SK-N-SH (cell line): ENCODE data around the gene TAS1R1. TPM values are rescaled to one million over a fixed set of nuclear protein-coding genes. Genes with fewer than 3 reads are reported as not detected.

ENCODE experiments used
- CTCF ChIA-PET: fragments of 300-600, 350-600 bp; formaldehyde crosslinking; extraction: SDS; loops from one replicate; lab custom pipeline; 2021; lab: Yijun Ruan, JAX
- POLR2A ChIA-PET: fragments of 350-600 bp; sonication (Branson Sonifier 250); formaldehyde crosslinking; extraction: SDS; loops from one replicate; lab custom pipeline; 2020; ENCODE audit warnings: antibody characterized with exemption, inconsistent platforms; lab: Yijun Ruan, JAX
- DNase-seq: peaks from one replicate; pipeline ENCODE4 v3.0.0; 2012
- H2AFZ ChIP-seq: fragments of 200-600 bp; sonication (generic); 2 replicates; pipeline ENCODE4 v1.8.1; 2016; ENCODE audit warnings: antibody characterized with exemption, mild to moderate bottlenecking, low read depth
- H3F3A ChIP-seq: fragments of 200-600 bp; sonication (generic); replicated peaks from 2 replicates; pipeline ENCODE3; 2016; ENCODE audit warnings: antibody characterized with exemption, mild to moderate bottlenecking; ENCODE audit not compliant: insufficient read depth
- H3K27ac ChIP-seq, 2 experiments: fragments of 200-500 bp in 1 of 2; fragments of 200-600 bp in 1 of 2; sonication (Bioruptor generic) in 1 of 2; sonication (generic), shearing (Covaris generic) in 1 of 2; 2 replicates each; pipeline versions ENCODE4 v1.5.1 to v1.6.1; 2014 to 2016; ENCODE audit warnings: low read depth in 2 of 2, inconsistent platforms in 1 of 2, low read length in 1 of 2, mild to moderate bottlenecking in 1 of 2, mixed read lengths in 1 of 2
- H3K27me3 ChIP-seq: fragments of 200-600 bp; sonication (generic), shearing (Covaris generic); 2 replicates; pipeline ENCODE4 v1.6.1; 2016; ENCODE audit warnings: mixed run types; ENCODE audit not compliant: insufficient read depth
- H3K36me3 ChIP-seq, 2 experiments: fragments of 200-500 bp in 1 of 2; fragments of 200-600 bp in 1 of 2; sonication (Bioruptor generic) in 1 of 2; sonication (generic) in 1 of 2; replicated peaks in 1 of 2; 2 replicates each; pipeline versions ENCODE3 to v1.5.1; 2014 to 2016; ENCODE audit warnings: low read length in 1 of 2, mild to moderate bottlenecking in 1 of 2; ENCODE audit not compliant: insufficient read depth in 2 of 2, control insufficient read depth in 1 of 2
- H3K4me1 ChIP-seq, 2 experiments: fragments of 200-500 bp in 1 of 2; fragments of 200-600 bp in 1 of 2; sonication (Bioruptor generic) in 1 of 2; sonication (generic), shearing (Covaris generic) in 1 of 2; 2 replicates each; pipeline versions ENCODE4 v1.5.1 to v1.6.1; 2014 to 2016; ENCODE audit warnings: low read depth in 1 of 2, low read length in 1 of 2, mixed run types in 1 of 2; ENCODE audit not compliant: insufficient read depth in 2 of 2, control insufficient read depth in 1 of 2
- H3K4me2 ChIP-seq: fragments of 200-600 bp; sonication (generic), shearing (Covaris generic); 2 replicates; pipeline ENCODE4 v1.6.1; 2017; ENCODE audit warnings: mixed run types
- H3K4me3 ChIP-seq, 2 experiments: fragments of 200-500 bp in 1 of 2; fragments of 200-600 bp in 1 of 2; sonication (Bioruptor generic) in 1 of 2; sonication (generic), shearing (Covaris generic) in 1 of 2; 2 replicates each; pipeline versions ENCODE4 v1.5.1 to v1.8.1; 2014 to 2016; ENCODE audit warnings: low read depth in 2 of 2, inconsistent platforms in 1 of 2, low read length in 1 of 2, mild to moderate bottlenecking in 1 of 2, mixed read lengths in 1 of 2, moderate library complexity in 1 of 2
- H3K79me2 ChIP-seq: fragments of 200-600 bp; sonication (generic); 2 replicates; pipeline ENCODE4 v1.8.1; 2017; ENCODE audit warnings: mild to moderate bottlenecking; ENCODE audit not compliant: insufficient read depth
- H3K9ac ChIP-seq: fragments of 200-600 bp; sonication (generic); 2 replicates; pipeline ENCODE4 v1.6.1; 2017; ENCODE audit warnings: mixed run types
- H3K9me2 ChIP-seq: fragments of 200-600 bp; sonication (generic); 2 replicates; pipeline ENCODE4 v1.6.1; 2017; ENCODE audit warnings: mixed run types
- H3K9me3 ChIP-seq: fragments of 200-600 bp; sonication (generic); 2 replicates; pipeline ENCODE4 v1.6.1; 2017; ENCODE audit warnings: mixed run types, mild to moderate bottlenecking, moderate library complexity
- H4K20me1 ChIP-seq: fragments of 200-600 bp; sonication (generic); 2 replicates; pipeline ENCODE4 v1.6.1; 2017; ENCODE audit warnings: mild to moderate bottlenecking, mixed run types; ENCODE audit not compliant: insufficient read depth
- CTCF ChIP-seq: fragments of 200-600 bp; sonication (generic); IDR thresholded peaks from 2 replicates; pipeline ENCODE4 v1.6.1; 2017; ENCODE audit warnings: antibody characterized with exemption, mild to moderate bottlenecking, moderate library complexity
- EP300 ChIP-seq, 2 experiments: IDR thresholded peaks; 2 replicates each; pipeline versions ENCODE4 v1.4.0 to v1.6.1; 2012; ENCODE audit warnings: borderline replicate concordance in 1 of 2, low read depth in 1 of 2, low read length in 1 of 2
- EZH2phosphoT487 ChIP-seq: fragments of 200-600 bp; sonication (generic); IDR thresholded peaks from 2 replicates; pipeline ENCODE4 v1.6.1; 2017; ENCODE audit warnings: low read depth, mixed run types, mild to moderate bottlenecking, antibody characterized with exemption, moderate library complexity, borderline replicate concordance
- FOXJ3 ChIP-seq: sonication (generic); formaldehyde crosslinking; IDR thresholded peaks from 2 replicates; pipeline ENCODE4 v1.5.1; 2020; ENCODE audit warnings: mild to moderate bottlenecking, missing genetic modification reagents
- FOXM1 ChIP-seq: IDR thresholded peaks from 2 replicates; pipeline ENCODE4 v1.4.0; 2012; ENCODE audit warnings: low read depth, mild to moderate bottlenecking
- IRF3 ChIP-seq: fragments of 150-350 bp; IDR thresholded peaks from 2 replicates; pipeline ENCODE4 v1.6.1; 2016; ENCODE audit warnings: mild to moderate bottlenecking, low read depth, low read length
- JUND ChIP-seq: IDR thresholded peaks from 2 replicates; pipeline ENCODE4 v1.4.0; 2012
- MXI1 ChIP-seq: IDR thresholded peaks from 2 replicates; pipeline ENCODE4 v1.6.1; 2012; ENCODE audit warnings: mild to moderate bottlenecking, low read depth, low read length, improper control_type of control experiment
- NFIC ChIP-seq: IDR thresholded peaks from 2 replicates; pipeline ENCODE4 v1.4.0; 2012; ENCODE audit warnings: borderline replicate concordance
- NRF1 ChIP-seq: IDR thresholded peaks from 2 replicates; pipeline ENCODE4 v1.6.1; 2012; ENCODE audit warnings: low read depth, mild to moderate bottlenecking, low read length
- POLR2AphosphoS5 ChIP-seq: IDR thresholded peaks from 2 replicates; pipeline ENCODE4 v1.6.1; 2012; ENCODE audit warnings: low read depth, low read length
- RAD21 ChIP-seq: IDR thresholded peaks from 2 replicates; pipeline ENCODE4 v1.6.1; 2012; ENCODE audit warnings: mild to moderate bottlenecking, low read length
- RCOR1 ChIP-seq: fragments of 150-350 bp; IDR thresholded peaks from 2 replicates; pipeline ENCODE4 v1.6.1; 2017; ENCODE audit warnings: antibody characterized with exemption, low read length
- REST ChIP-seq: IDR thresholded peaks from 2 replicates; pipeline ENCODE4 v1.6.1; 2012; ENCODE audit warnings: mild to moderate bottlenecking, low read depth, low read length, moderate library complexity
- RFX5 ChIP-seq: IDR thresholded peaks from 2 replicates; pipeline ENCODE4 v1.6.1; 2012; ENCODE audit warnings: mild to moderate bottlenecking, improper control_type of control experiment, low read length
- RXRA ChIP-seq: IDR thresholded peaks from 2 replicates; pipeline ENCODE4 v1.4.0; 2012; ENCODE audit warnings: low read depth, mild to moderate bottlenecking, borderline replicate concordance
- SIN3A ChIP-seq: IDR thresholded peaks from 2 replicates; pipeline ENCODE4 v1.6.1; 2012; ENCODE audit warnings: low read depth, mild to moderate bottlenecking, low read length, moderate library complexity, borderline replicate concordance
- SMC3 ChIP-seq: IDR thresholded peaks from 2 replicates; pipeline ENCODE4 v1.6.1; 2012; ENCODE audit warnings: low read depth, low read length, improper control_type of control experiment
- TAF1 ChIP-seq: IDR thresholded peaks from 2 replicates; pipeline ENCODE4 v1.6.1; 2012; ENCODE audit warnings: low read depth, mild to moderate bottlenecking, low read length, moderate library complexity, borderline replicate concordance
- TEAD4 ChIP-seq: IDR thresholded peaks from 2 replicates; pipeline ENCODE4 v1.4.0; 2012; ENCODE audit warnings: mild to moderate bottlenecking, borderline replicate concordance; ENCODE audit not compliant: insufficient read depth
- USF1 ChIP-seq: IDR thresholded peaks from 2 replicates; pipeline ENCODE4 v1.4.0; 2012; ENCODE audit warnings: low read depth, borderline replicate concordance
- USF2 ChIP-seq: fragments of 150-350 bp; IDR thresholded peaks from 2 replicates; pipeline ENCODE4 v1.6.1; 2017; ENCODE audit warnings: antibody characterized with exemption, low read length, low read depth, borderline replicate concordance
- WGBS: methylation state at CpG from one replicate; pipeline ENCODE4 v1.1.6; 2017; ENCODE audit warnings: low lambda C conversion rate; 5-methylcytosine and 5-hydroxymethylcytosine counted together
- polyA plus RNA-seq, 3 experiments: library from polyadenylated mRNA; depleted of rRNA; stranded (reverse); fragments of >200 nt; gene quantifications; 2 replicates each; pipeline ENCODE4 v1.2.3, GENCODE V29; 2012

Gene TAS1R1
- polyA plus RNA-seq, 1 of the 3 experiments (the other 2 are of a cell fraction): not detected

DNA sequence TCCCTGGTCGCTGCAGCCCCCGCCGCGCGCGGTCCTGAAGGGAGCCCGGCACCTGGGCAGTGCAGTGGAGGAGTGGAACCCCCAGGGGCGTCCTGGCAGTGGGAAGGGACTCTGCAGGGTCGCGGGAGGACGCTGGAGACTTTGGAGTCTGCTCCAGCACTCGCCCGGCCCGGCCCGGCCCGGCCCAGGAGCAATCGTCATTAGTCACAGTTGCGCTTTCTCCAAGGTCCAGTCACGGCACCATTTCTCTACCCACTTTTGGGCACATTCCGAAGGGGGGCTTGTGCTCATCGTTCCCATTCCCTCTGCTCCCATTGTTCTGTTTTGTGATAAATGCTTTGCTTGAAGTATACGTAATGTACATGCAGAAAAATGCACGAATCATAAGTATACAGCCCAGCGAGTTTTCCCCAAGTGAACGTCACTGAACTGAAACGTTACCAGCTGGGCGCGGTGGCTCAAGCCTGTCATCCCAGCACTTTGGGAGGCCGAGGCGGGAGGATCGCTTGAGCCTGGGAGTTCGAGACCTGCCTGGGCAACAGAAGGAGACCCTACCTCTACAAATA, 70.6 kb downstream of the TAS1R1 start (continued):
- no peak for TF ChIP-seq USF2
- TF ChIP-seq TEAD4: no peak
- TF ChIP-seq SMC3: no peak
- TF ChIP-seq, all 33 proteins: peak for 0

DNA sequence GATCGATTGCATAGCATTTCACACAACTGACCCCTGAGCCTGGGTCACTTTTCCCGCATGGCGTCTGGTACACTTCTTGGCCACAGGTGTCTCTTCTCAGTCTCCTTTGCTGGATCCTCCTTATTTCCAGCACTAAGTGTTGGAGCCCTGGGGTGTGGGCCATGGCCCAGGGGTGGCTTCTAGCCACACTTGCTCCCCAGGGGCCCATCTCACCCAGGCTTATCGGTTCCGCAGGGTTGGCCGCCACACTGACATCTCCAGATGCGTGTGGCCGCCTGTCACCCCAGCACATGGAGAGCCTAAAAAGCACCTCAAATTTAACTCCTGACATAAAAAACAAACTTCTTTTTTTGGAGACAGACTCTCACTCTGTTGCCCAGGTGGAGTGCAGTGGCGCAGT, 71.9 kb downstream of the TAS1R1 start:
- Histone ChIP-seq H3K9ac (no peak overlapping the region), H4K20me1 (peaks cover 14% of the 10 kb centered on the region; the same call in 1 of the 2 replicates), H3K4me3 (no peak overlapping the region), H3K79me2 (peaks cover 58% of the 10 kb centered on the region), H3K4me1 (peaks cover 0 to 5% of the 10 kb centered on the region in 2 experiments; a peak in 1 of 4 replicates), H3K9me3 (no peaks in the 10 kb centered on the region)
- no peak for DNase-seq
- CTCF ChIA-PET: interaction anchor here (0.6 to 1.3 kb wide), 2 partner anchors 19 to 387 kb away, joined by 3 to 4 read pairs; no protein-coding TSS in a partner anchor
- POLR2A ChIA-PET: no interaction called here
- TF ChIP-seq IRF3: no peak
- TF ChIP-seq POLR2AphosphoS5: no peak
- no peak for TF ChIP-seq SMC3
- TF ChIP-seq TAF1: no peak
- no peak for TF ChIP-seq RXRA
- TF ChIP-seq EP300 (IDR thresholded peaks at IDR 0.05; ENCODE audit: borderline replicate concordance in 1 of 2, low read depth in 1 of 2, low read length in 1 of 2): no peak
- TF ChIP-seq FOXJ3: no peak
- TF ChIP-seq NRF1: no peak
- TF ChIP-seq RFX5: no peak
- TF ChIP-seq USF1: no peak
- TF ChIP-seq REST: no peak
- TF ChIP-seq SIN3A: no peak
- no peak for TF ChIP-seq RAD21
- no peak for TF ChIP-seq EZH2phosphoT487
- TF ChIP-seq NFIC: no peak
- TF ChIP-seq JUND: no peak
- TF ChIP-seq CTCF: no peak
- TF ChIP-seq RCOR1: no peak
- TF ChIP-seq FOXM1: no peak
- no peak for TF ChIP-seq MXI1
- TF ChIP-seq, all 33 proteins: peak for 0
- no peak overlapping the region for H3K4me2 ChIP-seq
- no peaks in the 10 kb centered on the region for H3K9me2 ChIP-seq
- no peak overlapping the region for H3K27ac ChIP-seq
- 100% methylated on average over 4 of the region's 9 CpGs for WGBS
- no peaks in the 10 kb centered on the region for H3K27me3 ChIP-seq
- H3F3A ChIP-seq: peaks cover 23% of the 10 kb centered on the region
- H3K36me3 ChIP-seq: peaks cover 9 to 28% of the 10 kb centered on the region in 2 experiments
- no peak overlapping the region for H2AFZ ChIP-seq
